Neural crest cell (in vitro differentiated cells): ENCODE data around the gene CCDC148. TPM values are rescaled to one million over a fixed set of nuclear protein-coding genes. Genes with fewer than 3 reads are reported as not detected.

Experiments used
- DNase-seq: peaks from one replicate; pipeline ENCODE4 v3.0.0; 2021; ENCODE audit warnings: low read depth, mixed read lengths, low spot score
- H3K27ac Mint-ChIP-seq: one replicate; pipeline ENCODE4 v1.8.0; 2021; ENCODE audit warnings: mild to moderate bottlenecking, mixed read lengths; ENCODE audit not compliant: unreplicated experiment
- H3K27me3 Mint-ChIP-seq: 2 replicates; pipeline ENCODE4 v1.8.0; 2021; ENCODE audit warnings: low read depth, mild to moderate bottlenecking, mixed read lengths
- H3K36me3 Mint-ChIP-seq: 2 replicates; pipeline ENCODE4 v1.8.0; 2021; ENCODE audit warnings: low read depth, mild to moderate bottlenecking, mixed read lengths
- H3K4me1 Mint-ChIP-seq: 2 replicates; pipeline ENCODE4 v1.8.0; 2021; ENCODE audit warnings: mixed read lengths
- H3K4me3 Mint-ChIP-seq: one replicate; pipeline ENCODE4 v1.8.0; 2021; ENCODE audit warnings: mild to moderate bottlenecking, mixed read lengths
- H3K9me3 Mint-ChIP-seq: 2 replicates; pipeline ENCODE4 v1.8.0; 2021; ENCODE audit warnings: mixed read lengths
- CTCF ChIP-seq: fragments of 200-600 bp; sonication (generic); conservative IDR thresholded peaks from 2 replicates; pipeline ENCODE4 v1.5.0; 2021; ENCODE audit warnings: antibody characterized with exemption, mild to moderate bottlenecking
- total RNA-seq: library from RNA; stranded (reverse); gene quantifications from 2 replicates; pipeline ENCODE4 v1.2.1, GENCODE V29; 2021

CCDC148 gene
- total RNA-seq, 1 donor from 2014 or later = 1.8 TPM

- Mint-ChIP-seq H3K4me3 (no peak overlapping the region), H3K9me3 (peaks cover 5% of the 10 kb centered on the region), H3K27me3 (no peaks in the 10 kb centered on the region), H3K36me3 (no peaks in the 10 kb centered on the region), H3K27ac (no peak overlapping the region), H3K4me1 (no peaks in the 10 kb centered on the region)
- DNase-seq = no peak
- no peak for TF ChIP-seq CTCF
Measured at GRCh38 chr2:158143703-158144360, 312.7 kb downstream of the CCDC148 start.

- no peaks in the 10 kb centered on the region for H3K4me1 Mint-ChIP-seq
- peaks cover 2% of the 10 kb centered on the region for H3K9me3 Mint-ChIP-seq
- no peak for DNase-seq
- no peak overlapping the region for H3K27ac Mint-ChIP-seq
- TF ChIP-seq CTCF = no peak
- no peak overlapping the region for H3K4me3 Mint-ChIP-seq
- no peaks in the 10 kb centered on the region for H3K27me3 Mint-ChIP-seq
- no peaks in the 10 kb centered on the region for H3K36me3 Mint-ChIP-seq
Measured at GRCh38 chr2:158142568-158143332, 313.8 kb downstream of the CCDC148 start.

GRCh38 chr2:158142165-158142564 lies 314.4 kb downstream of the CCDC148 start:
- Mint-ChIP-seq H3K4me1 (no peaks in the 10 kb centered on the region), H3K27ac (no peak overlapping the region), H3K4me3 (no peak overlapping the region), H3K27me3 (no peaks in the 10 kb centered on the region), H3K36me3 (no peaks in the 10 kb centered on the region), H3K9me3 (peaks cover 2% of the 10 kb centered on the region)
- DNase-seq = no peak
- no peak for TF ChIP-seq CTCF

- DNase-seq = no peak
- H3K36me3 Mint-ChIP-seq = no peaks in the 10 kb centered on the region
- no peak for TF ChIP-seq CTCF
- H3K4me3 Mint-ChIP-seq = no peak overlapping the region
- H3K9me3 Mint-ChIP-seq = peaks cover 1% of the 10 kb centered on the region
- H3K27me3 Mint-ChIP-seq = no peaks in the 10 kb centered on the region
- no peak overlapping the region for H3K27ac Mint-ChIP-seq
- H3K4me1 Mint-ChIP-seq = no peaks in the 10 kb centered on the region
Measured at GRCh38 chr2:158140201-158140600, 316.4 kb downstream of the CCDC148 start.

GRCh38 chr2:158138255-158138654 lies 318.3 kb downstream of the CCDC148 start:
- no peaks in the 10 kb centered on the region for H3K9me3 Mint-ChIP-seq
- DNase-seq = no peak
- H3K4me3 Mint-ChIP-seq = no peak overlapping the region
- H3K27me3 Mint-ChIP-seq = no peaks in the 10 kb centered on the region
- no peaks in the 10 kb centered on the region for H3K36me3 Mint-ChIP-seq
- no peak for TF ChIP-seq CTCF
- no peaks in the 10 kb centered on the region for H3K4me1 Mint-ChIP-seq
- no peak overlapping the region for H3K27ac Mint-ChIP-seq
